Central memory CD4-positive, alpha-beta T cell (primary cell): ENCODE data around the gene TSC22D4.

Experiments
- DNase-seq: peaks from one replicate; pipeline ENCODE4 v3.0.0; 2022

The TSC22D4 gene

DNA sequence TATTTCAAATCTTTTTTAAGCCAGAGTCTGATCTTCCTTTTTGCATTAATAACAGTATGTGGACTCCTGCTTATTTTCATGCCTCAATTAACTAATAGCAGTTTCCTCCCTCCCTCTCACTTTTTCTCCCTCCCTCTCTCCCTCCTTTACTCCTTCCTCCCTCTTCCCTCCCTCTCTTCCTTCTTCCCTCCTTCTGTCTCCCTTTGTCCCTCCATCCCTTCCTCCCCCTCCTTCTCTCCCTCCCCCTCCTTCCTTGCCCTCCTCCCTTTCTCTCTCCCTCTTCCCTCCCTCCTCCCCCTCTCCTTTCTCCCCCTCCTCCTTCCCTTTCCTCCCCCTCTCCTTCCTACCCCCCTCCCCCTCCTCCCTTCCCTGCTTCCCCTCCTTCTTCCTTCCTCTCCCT, 52.5 kb downstream of the TSC22D4 start:
- DNase-seq, result no peak

GRCh38 chr7:100425347-100425746, 53.7 kb downstream of the TSC22D4 start:
- no peak for DNase-seq

GRCh38 chr7:100423315-100423714, 55.7 kb downstream of the TSC22D4 start:
- no peak for DNase-seq

DNA sequence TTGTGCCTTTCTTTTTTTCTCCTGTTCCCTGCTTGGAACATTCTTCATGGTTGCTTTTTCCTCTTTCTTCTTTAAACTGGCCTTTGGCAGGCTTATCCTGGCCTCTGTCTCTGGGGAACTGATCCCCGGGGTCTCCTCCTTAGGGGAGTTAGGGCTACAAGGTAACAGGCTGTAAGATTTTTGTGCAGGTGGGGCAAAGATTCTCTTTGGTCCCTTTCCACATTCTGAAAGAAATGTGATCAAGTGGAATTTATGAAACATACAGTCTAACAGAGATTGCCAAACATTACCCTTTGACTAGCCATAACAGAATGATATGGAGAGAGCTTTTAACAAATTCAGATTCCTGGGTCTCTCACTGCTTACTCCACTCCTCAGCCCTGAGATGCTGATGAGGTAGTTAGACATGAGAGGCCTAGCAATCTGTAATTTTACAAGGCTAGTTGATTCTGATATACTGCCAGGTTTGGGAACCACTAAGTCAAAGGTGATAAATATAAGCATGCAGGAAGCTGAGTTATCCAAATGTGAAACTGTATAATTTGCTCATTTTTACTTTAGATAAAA, 59.3 kb downstream of the TSC22D4 start:
- no peak for DNase-seq

DNA sequence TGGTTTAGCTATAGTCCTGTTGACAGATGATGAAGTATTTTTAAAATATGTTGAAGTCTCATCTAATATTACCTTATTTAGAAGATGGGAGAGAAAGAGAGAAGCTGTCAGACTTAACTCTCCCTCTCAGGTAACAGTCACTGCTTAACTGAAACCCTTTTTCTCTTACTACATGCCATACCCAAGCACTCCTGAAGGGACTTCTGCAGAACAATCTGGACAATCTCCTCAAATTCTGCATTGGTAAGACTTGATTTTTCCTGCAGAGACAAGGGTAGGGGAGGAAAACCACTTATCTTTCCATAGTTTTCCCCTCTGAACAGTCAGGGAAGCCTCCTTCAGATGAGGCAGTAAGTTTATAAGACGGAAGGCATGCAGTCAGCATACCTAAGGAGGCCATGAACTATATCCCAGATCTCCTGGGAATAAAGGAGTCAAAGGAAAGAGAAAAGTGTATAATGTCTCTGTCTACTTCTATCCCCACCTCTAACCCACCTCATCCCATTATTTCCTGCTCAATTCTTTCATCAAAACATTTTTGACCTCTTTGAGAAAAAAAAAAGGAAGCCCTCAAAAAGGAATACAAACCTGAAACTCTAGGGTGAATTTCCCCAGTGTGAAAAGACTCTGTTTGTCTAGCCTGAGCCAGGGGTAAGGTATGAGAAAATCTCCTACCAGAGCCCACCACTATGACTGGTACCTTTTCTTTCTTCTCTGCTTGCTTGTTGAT, 59.9 kb downstream of the TSC22D4 start:
- no peak for DNase-seq
